GM19452 (cell line): ENCODE data around the gene GIPC1.
"Not testable (repeated sequence)": the region's sequence is repeated elsewhere in the genome, so short reads cannot be mapped to it uniquely, and the experiment has no call there.

ENCODE experiments used
- ATAC-seq: cut with Tn5 transposase; IDR thresholded peaks from one replicate; pipeline ENCODE4 v1.9.1; 2021; ENCODE audit not compliant: unreplicated experiment

Gene GIPC1

DNA sequence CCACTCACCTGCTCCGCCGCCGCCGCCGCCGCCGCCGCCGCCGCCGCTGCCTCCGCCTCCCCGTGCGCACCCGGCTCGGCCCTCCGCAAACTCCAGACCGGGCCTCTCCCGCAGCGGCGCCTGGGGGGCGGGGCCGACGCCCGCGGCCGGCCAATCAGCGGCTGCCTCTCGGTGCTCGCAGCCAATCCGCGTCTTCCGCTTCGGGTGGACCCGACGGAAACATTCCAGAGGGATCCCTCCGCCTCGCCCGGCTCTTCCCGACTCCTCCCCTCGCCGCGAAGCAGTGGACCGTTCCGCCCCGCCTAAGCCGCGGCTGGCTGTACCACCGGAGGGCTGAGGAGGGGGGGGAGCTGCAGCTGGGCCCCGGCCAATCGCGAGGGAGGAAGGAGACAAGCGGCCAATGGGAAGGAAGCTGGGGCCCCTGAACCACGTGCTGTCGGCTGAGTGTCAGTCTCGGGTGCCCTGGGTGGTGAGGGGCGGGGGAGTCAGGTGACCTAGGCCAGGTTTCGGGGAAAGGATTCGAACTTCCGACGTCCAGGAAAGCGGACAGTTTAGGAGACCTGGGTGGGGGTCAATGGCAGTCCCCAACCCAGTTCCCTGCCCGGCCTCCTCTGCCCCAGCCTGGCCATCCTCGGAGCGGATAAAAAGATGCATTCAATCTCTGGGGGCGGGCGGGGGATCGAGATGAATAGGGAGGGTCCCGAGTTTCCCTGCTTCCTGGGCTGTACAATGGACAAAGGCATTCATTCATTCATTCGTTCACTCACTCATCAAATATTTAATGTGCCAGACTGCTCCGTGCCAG is at the start of gene GIPC1:
GIPC1 (minus strand) TSS at position 99 of the 805 bp plus-strand sequence. CDS start 13,151 bp downstream, outside the sequence.
- no peak for ATAC-seq

DNA sequence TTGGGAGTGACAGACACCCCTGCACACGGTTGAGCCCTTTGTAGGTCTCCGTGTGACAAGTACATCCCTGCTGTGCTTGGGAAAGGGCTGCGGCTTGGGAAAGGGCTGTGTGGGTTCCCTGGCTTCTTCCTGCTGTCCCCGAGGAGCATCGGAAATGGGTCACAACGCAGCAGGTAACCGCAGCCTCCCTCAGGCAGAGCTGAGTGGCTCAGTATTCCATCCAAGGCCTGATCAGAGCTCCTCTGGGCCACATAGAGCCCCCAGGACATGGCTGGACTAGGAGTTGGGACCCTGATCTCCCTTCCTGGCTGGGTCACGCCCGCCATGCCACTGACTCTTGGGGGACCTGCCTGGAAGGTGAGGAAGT is 49.8 kb upstream of the GIPC1 start:
- no peak for ATAC-seq

DNA sequence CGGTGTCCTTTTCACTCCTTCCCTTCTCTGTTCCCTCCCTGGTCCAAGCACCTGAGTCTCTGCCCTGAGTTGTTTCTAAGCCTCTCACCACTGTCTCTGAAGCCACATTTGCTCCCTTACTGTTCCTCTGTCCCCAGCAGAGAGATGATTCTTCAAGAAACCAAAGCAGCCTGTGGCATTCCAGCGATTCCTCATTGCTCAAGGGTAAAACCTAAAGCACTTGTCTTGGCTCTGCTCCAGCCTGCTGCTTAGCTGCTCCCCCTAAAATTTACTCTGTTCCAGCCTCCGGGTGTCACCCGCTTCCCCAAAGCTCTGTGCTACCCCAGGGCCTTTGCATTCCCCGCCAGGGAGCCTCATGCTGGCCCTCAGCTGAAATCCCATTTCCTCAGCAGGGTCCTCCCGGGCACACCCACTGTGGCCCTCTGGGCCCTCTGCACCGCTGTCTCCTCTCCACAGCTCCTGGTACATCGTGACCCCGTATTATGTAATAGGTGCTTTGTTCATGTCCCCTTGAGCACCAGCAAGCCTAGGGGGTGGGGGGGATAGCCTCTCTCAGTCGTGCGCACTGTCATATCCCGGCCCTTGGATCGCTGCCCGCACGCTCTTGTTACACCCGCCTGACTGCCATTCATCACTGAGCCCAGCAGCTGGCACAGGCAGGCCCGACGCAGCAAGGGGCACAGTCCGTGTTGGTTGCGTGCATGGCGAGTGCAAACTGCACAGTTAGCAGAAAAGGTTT is 49.2 kb upstream of the GIPC1 start:
- ATAC-seq: no peak

DNA sequence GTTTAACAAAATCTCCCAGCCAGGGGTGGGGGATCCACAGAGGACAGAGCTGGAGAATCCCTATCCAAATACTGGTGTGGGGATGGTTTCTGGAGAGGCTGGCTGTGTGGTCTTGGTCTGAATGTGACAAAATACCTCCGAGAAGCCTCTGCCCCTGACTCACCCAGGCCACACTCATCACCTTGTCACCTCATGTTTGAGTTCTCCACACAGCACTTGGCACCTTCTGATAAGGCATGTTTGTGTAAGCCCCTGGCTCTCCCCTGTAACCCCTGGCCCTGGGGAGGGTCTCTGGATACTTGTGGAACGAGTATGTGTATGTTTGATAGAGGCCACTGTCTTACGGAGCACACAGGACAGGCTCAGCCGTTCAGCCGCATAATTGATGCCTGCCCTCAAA is 48.1 kb upstream of the GIPC1 start:
- ATAC-seq: no peak

- ATAC-seq: no peak
Measured at GRCh38 chr19:14542711-14543328, 46.9 kb upstream of the GIPC1 start.

DNA sequence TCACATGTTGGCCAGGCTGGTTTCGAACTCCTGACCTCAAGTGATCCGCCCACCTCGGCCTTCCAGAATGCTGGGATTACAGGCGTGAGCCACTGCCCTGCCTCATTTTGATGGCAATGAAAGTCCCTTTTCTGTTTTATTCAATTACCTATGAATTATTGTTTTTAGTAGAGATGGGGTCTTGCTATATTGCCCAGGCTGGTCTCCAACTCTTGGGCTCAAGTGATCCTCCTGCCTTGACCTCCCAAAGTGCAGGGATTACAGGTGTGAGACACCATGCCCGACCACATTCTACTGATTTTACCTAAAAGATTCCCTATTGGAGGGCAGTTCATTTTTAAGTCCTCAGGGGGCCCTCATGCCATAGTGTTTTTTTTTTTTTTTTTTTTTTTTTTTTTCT is 46.1 kb upstream of the GIPC1 start:
- ATAC-seq: not testable (repeated sequence)

GRCh38 chr19:14540741-14541525 is 45.0 kb upstream of the GIPC1 start:
- no peak for ATAC-seq

- ATAC-seq: no peak
Measured at GRCh38 chr19:14536926-14537692, 41.2 kb upstream of the GIPC1 start.

DNA sequence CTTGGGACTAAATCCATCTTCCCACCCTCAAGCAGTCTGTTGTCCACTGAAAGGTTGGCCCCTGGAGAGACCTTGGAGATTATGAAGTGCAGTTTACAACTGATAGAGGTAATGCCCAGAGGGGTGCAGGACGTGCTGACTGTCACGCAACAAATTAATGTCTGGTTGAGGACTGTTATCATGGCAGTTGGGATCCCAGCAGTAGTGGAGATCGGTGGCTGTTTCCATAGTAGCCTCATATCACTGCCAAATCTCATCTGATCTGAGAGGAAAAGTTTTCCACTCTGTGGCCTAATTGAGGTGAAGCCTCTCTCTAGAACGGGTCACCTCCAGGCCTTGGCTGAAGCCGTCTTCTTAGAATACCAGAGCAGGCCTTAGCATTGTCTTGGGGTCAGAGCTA is 37.5 kb upstream of the GIPC1 start:
- no peak for ATAC-seq

DNA sequence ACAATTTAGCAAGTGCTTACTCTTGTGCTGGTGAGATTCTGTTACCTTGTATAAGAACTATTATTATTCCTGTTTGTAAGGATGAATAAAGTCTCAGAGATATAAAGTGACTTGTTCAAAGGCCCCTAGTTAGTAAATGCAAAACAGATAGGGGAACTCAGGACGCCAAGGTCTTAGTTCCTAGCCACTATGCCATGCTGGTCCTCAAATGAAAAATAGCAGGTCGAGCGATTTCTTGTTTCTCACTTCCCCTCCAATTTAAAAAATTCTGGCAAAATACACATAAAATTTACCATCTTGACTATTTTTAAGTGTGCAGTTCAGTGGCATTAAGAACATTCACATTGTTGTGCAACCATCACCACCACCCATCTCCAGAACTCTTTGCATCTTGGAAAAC is 34.6 kb upstream of the GIPC1 start:
- ATAC-seq: no peak

- ATAC-seq: no peak
Measured at GRCh38 chr19:14530005-14530348, 34.0 kb upstream of the GIPC1 start.

DNA sequence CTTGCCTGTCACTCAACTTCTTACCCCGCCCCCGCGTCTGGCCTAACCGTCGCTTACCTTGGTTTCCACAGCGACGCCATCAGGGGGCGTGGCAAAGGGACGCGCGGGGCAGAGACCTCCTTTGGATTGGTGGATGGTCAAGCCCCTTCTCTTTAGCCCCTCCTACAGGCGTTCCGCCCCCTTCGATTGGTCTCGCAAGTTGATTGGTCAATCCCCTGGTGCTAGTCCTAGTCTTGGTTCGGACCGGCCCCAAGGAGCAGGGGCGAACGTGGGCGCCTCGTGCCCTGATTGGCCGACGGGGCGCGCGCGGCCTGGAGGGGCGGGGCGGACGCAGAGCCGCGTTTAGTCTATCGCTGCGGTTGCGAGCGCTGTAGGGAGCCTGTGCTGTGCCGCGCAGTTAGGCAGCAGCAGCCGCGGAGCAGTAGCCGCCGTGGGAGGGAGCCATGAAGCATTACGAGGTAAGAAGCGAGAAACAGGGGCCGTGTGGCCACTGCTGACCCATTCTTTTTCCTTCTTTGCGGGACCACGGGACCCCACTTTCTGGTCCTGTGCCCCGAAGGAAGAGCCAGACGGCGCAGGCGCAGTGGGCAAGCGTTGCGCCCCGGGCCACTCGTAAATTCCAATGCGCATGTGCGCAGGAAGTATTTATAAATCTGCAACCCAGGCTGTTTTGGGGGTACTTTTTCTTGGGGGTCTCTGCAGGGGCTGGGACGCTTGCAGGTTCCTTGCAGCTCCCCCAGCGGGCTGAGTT is 33.5 kb upstream of the GIPC1 start, which contains the start of gene TECR:
TECR (plus strand) TSS at position 341 of the 751 bp plus-strand sequence; CDS start at position 444, 103 bp downstream.
- peak; percentile 96 for ATAC-seq

GRCh38 chr19:14528419-14529253 is 32.7 kb upstream of the GIPC1 start:
- ATAC-seq: no peak

DNA sequence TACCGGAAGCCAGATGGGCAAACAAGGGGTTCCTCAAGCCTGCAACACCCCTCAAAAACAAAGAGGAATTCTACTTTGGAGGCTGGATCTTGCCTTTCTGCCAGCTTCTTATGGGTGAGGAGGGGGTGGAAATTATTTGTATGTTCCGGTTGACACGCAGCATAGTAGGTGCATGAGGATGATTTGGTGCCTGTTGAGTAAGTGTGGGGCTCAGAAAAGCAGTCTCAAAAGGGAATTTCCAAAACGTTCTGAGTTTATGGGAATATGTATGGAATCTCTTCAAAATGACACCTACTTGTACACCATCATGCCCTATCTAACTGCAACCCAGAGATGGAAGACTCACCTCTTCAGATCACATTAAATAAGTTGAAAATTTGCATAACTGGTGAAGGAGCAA is 30.5 kb upstream of the GIPC1 start:
- no peak for ATAC-seq

GRCh38 chr19:14525729-14526128 is 29.8 kb upstream of the GIPC1 start:
- no peak for ATAC-seq

GRCh38 chr19:14520543-14520942 is 24.6 kb upstream of the GIPC1 start:
- ATAC-seq: no peak

DNA sequence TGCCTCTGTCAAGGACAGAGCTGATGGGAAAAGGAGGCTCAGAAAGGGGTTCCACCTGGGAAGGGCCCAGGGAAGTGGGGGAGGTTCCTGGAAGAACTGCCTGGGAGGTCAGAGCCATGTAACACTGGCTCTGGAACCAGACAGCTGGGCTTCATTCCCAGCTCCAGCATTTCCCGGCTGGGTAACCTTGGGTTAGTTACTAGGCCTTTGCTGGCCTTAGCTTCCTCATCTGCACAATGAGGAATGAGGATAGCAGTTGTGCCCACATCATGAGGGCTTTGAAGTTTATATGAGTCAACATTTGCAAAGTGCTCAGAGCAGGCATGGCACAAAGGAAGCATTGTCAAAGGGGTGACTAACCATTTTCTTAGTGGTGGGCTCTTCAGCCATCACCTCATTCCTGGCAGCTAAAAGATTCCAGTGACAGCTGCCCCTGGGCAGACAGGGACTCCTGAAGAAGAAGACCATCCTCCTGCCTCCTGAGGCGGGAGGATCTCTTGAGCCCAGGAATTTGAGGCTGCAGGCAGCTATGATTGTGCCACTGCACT is 24.0 kb upstream of the GIPC1 start:
- no peak for ATAC-seq

DNA sequence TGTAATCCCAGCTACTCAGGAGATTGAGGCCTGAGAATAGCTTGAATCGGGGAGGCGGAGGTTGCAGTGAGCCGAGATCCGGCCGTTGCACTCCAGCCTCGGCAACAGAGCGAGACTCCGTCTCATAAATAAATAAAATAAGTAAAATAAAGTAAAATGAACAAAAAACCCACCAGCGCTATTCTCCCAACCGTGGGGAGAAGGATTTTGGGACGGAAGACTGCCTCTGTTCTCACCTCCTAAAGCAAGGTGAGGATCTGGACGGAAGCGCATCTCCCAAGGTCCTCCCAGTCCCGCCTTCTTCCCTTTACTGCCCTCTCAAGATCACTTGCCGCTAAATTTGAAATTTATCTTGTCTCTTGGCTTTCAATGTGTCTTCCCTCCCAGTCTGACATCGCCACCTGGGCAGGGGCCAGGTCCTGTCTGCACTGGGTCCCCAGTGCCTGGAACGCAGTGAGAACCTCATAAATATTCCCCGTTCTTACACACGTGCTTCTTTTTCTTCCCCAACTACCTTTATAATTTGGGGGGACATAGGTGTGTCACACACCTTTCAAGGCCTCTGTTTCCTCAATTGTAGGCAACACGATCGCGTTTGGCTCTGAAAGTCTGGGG is 23.4 kb upstream of the GIPC1 start:
- ATAC-seq: no peak
